ENCODE data around the gene TAOK1. TPM values are rescaled to one million over a fixed set of nuclear protein-coding genes. Genes with fewer than 3 reads are reported as not detected.

The TAOK1 gene
- total and polyA plus RNA-seq, 12 donors = 6.4 to 66.3 (median 46.6) TPM

- intact Hi-C loops (cut with DNase I) = loop anchor here in 1 of 2 donors (5.0 kb wide), 1 partner anchor 35 kb away; no protein-coding TSS in a partner anchor
- Histone ChIP-seq H3K4me1 (replicated peaks in 1 of 2) (peaks cover 5 to 6% of the 10 kb centered on the region in 2 donors), H3K27ac (peak overlapping the region in 1 of 5 donors; percentile 40), H3K36me3 (replicated peaks in 1 of 2) (peaks cover 0 to 60% of the 10 kb centered on the region in 2 donors), H3K4me3 (no peak overlapping the region), H3K9me3 (replicated peaks in 1 of 3) (no peaks in the 10 kb centered on the region), H3K27me3 (no peaks in the 10 kb centered on the region)
- WGBS, 4 donors = 64 to 81% (median 76%) methylated on average over 3 to 22 of the region's 22 CpGs
- DNase-seq = peak in 1 of 7 donors; percentile 21
- TF ChIP-seq CTCF (IDR thresholded peaks at IDR 0.05) = no peak
- TF ChIP-seq POLR2A (IDR thresholded peaks at IDR 0.05) = no peak
Measured at GRCh38 chr17:29577385-29578211, 187.4 kb downstream of the TAOK1 start.

- intact Hi-C loops (cut with DNase I) = loop anchor here in 1 of 2 donors (5.0 kb wide), 1 partner anchor 33 kb away; no protein-coding TSS in a partner anchor
- no peak overlapping the region for H3K4me3 ChIP-seq
- no peaks in the 10 kb centered on the region for H3K9me3 ChIP-seq (replicated peaks in 1 of 3)
- H3K27ac ChIP-seq = no peak overlapping the region
- no peak for DNase-seq
- H3K4me1 ChIP-seq (replicated peaks in 1 of 2) = no peaks in the 10 kb centered on the region
- H3K27me3 ChIP-seq = no peaks in the 10 kb centered on the region
- no peak for TF ChIP-seq CTCF (IDR thresholded peaks at IDR 0.05)
- TF ChIP-seq POLR2A (IDR thresholded peaks at IDR 0.05) = no peak
- H3K36me3 ChIP-seq (replicated peaks in 1 of 2) = peaks cover 0 to 62% of the 10 kb centered on the region in 2 donors
- WGBS, 4 donors = 89 to 94% (median 92%) methylated on average over 10 to 14 of the region's 14 CpGs
Measured at GRCh38 chr17:29578626-29579485, 188.7 kb downstream of the TAOK1 start.

GRCh38 chr17:29579866-29580771, 190.0 kb downstream of the TAOK1 start:
- Histone ChIP-seq H3K27ac (no peak overlapping the region), H3K36me3 (replicated peaks in 1 of 2) (peaks cover 0 to 51% of the 10 kb centered on the region in 2 donors), H3K27me3 (no peaks in the 10 kb centered on the region), H3K4me1 (replicated peaks in 1 of 2) (no peaks in the 10 kb centered on the region), H3K9me3 (replicated peaks in 1 of 3) (no peaks in the 10 kb centered on the region), H3K4me3 (no peak overlapping the region)
- intact Hi-C loops (cut with DNase I) = loop anchor here (5.0 kb wide), 2 partner anchors 32 to 37 kb away; no protein-coding TSS in a partner anchor
- DNase-seq = peak; percentile 80 to 95 (median 86)
- TF ChIP-seq CTCF (IDR thresholded peaks at IDR 0.05) = peak; percentile 80 to 94 (median 92)
- TF ChIP-seq POLR2A (IDR thresholded peaks at IDR 0.05) = no peak
- WGBS, 4 donors = 61 to 80% (median 63%) methylated on average over 11 to 15 of the region's 15 CpGs

All from adrenal gland (tissue), 12 donors.